ENCODE data around the gene FER.

DNA sequence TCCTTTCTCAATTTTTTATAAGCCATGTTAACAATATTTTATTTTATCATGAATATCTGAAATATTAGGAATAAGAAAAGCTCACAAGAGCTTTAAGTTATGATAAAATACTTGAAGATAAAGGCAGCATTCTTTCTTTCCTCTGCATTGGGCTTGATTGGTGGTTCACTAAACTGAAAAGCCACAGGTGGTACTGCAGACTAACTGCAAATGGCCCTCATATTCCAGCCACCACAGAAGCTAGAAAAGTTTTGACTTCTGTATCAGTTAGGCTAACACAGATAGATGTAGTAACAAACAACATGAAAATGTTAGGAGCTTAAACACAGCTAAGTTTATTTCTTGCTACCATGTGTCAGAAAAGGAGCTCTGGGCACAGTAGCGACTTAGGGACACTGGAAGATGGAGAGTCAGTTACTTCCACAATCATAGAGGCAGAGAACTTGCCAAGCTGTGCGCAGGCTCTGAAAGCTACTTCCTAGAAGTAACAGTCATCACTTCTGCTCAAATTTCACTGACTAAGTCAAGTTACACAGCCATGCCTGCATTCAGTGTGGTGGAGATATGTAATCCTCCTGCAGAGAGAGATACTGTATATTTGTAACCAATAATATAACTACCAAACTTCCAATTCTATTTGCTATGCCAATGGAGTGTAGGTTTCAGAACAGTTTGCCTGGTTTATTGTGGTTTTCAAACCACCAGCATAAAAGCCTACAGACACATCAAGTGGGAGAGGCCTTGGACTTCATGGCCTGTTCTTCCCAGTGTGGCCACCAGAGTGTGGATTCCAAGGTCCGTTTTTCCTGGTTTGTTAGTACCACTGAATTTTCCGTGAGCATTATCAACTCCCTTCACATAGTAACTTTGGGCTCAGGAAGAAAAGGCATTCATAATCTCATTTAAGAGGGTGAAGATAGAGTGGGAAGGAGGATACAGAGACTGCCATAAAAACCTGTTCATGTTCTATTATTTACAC, 393.8 kb downstream of the FER start:
- TF ChIP-seq, protein P1, sequence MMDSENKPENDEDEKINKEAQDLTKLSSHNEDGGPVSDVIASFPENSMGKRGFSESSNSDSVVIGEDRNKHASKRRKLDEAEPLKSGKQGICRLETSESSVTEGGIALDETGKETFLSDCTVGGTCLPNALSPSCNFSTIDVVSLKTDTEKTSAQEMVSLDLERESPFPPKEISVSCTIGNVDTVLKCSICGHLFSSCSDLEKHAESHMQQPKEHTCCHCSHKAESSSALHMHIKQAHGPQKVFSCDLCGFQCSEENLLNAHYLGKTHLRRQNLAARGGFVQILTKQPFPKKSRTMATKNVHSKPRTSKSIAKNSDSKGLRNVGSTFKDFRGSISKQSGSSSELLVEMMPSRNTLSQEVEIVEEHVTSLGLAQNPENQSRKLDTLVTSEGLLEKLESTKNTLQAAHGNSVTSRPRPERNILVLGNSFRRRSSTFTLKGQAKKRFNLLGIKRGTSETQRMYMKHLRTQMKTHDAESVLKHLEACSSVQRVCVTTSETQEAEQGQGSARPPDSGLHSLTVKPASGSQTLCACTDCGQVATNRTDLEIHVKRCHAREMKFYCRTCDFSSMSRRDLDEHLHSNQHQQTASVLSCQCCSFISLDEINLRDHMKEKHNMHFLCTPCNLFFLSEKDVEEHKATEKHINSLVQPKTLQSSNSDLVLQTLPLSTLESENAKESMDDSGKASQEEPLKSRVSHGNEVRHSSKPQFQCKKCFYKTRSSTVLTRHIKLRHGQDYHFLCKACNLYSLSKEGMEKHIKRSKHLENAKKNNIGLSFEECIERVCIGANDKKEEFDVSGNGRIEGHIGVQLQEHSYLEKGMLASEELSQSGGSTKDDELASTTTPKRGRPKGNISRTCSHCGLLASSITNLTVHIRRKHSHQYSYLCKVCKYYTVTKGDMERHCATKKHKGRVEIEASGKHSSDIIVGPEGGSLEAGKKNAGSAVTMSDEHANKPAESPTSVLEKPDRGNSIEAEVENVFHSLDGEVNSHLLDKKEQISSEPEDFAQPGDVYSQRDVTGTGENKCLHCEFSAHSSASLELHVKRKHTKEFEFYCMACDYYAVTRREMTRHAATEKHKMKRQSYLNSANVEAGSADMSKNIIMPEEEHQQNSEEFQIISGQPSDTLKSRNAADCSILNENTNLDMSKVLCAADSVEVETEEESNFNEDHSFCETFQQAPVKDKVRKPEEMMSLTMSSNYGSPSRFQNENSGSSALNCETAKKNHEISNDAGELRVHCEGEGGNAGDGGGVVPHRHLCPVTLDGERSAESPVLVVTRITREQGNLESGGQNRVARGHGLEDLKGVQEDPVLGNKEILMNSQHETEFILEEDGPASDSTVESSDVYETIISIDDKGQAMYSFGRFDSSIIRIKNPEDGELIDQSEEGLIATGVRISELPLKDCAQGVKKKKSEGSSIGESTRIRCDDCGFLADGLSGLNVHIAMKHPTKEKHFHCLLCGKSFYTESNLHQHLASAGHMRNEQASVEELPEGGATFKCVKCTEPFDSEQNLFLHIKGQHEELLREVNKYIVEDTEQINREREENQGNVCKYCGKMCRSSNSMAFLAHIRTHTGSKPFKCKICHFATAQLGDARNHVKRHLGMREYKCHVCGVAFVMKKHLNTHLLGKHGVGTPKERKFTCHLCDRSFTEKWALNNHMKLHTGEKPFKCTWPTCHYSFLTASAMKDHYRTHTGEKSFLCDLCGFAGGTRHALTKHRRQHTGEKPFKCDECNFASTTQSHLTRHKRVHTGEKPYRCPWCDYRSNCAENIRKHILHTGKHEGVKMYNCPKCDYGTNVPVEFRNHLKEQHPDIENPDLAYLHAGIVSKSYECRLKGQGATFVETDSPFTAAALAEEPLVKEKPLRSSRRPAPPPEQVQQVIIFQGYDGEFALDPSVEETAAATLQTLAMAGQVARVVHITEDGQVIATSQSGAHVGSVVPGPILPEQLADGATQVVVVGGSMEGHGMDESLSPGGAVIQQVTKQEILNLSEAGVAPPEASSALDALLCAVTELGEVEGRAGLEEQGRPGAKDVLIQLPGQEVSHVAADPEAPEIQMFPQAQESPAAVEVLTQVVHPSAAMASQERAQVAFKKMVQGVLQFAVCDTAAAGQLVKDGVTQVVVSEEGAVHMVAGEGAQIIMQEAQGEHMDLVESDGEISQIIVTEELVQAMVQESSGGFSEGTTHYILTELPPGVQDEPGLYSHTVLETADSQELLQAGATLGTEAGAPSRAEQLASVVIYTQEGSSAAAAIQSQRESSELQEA (CRISPR knock-in tag; IDR thresholded peaks at IDR 0.05; ENCODE audit: not compliant biosample characterization): no peak
- TF ChIP-seq NCOR1 (IDR thresholded peaks at IDR 0.05; ENCODE audit: borderline replicate concordance, low read length) (no peak), MAZ (IDR thresholded peaks at IDR 0.05; ENCODE audit: borderline replicate concordance, low read depth, low read length) (no peak), MAZ (CRISPR knock-in tag; IDR thresholded peaks at IDR 0.05; ENCODE audit: low read depth) (no peak), YY1 (IDR thresholded peaks at IDR 0.05; ENCODE audit: insufficient read depth, insufficient replicate concordance, low read depth, low read length) (no peak), ZNF296 (CRISPR knock-in tag; conservative IDR thresholded peaks at IDR 0.05) (no peak), POLR2A (IDR thresholded peaks at IDR 0.05; ENCODE audit: insufficient read depth in 1 of 2, low read depth in 2 of 2, low read length in 2 of 2) (no peak), HMG20A (CRISPR knock-in tag; IDR thresholded peaks at IDR 0.05; ENCODE audit: borderline replicate concordance) (no peak), NFYB (CRISPR knock-in tag; IDR thresholded peaks at IDR 0.05) (no peak)
- TF ChIP-seq, protein P2, sequence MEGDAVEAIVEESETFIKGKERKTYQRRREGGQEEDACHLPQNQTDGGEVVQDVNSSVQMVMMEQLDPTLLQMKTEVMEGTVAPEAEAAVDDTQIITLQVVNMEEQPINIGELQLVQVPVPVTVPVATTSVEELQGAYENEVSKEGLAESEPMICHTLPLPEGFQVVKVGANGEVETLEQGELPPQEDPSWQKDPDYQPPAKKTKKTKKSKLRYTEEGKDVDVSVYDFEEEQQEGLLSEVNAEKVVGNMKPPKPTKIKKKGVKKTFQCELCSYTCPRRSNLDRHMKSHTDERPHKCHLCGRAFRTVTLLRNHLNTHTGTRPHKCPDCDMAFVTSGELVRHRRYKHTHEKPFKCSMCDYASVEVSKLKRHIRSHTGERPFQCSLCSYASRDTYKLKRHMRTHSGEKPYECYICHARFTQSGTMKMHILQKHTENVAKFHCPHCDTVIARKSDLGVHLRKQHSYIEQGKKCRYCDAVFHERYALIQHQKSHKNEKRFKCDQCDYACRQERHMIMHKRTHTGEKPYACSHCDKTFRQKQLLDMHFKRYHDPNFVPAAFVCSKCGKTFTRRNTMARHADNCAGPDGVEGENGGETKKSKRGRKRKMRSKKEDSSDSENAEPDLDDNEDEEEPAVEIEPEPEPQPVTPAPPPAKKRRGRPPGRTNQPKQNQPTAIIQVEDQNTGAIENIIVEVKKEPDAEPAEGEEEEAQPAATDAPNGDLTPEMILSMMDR (CRISPR knock-in tag; IDR thresholded peaks at IDR 0.05): 0 out of 2 replicates have a peak, but pooled peaks have one; percentile 10
- TF ChIP-seq, protein P3, sequence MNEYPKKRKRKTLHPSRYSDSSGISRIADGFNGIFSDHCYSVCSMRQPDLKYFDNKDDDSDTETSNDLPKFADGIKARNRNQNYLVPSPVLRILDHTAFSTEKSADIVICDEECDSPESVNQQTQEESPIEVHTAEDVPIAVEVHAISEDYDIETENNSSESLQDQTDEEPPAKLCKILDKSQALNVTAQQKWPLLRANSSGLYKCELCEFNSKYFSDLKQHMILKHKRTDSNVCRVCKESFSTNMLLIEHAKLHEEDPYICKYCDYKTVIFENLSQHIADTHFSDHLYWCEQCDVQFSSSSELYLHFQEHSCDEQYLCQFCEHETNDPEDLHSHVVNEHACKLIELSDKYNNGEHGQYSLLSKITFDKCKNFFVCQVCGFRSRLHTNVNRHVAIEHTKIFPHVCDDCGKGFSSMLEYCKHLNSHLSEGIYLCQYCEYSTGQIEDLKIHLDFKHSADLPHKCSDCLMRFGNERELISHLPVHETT (CRISPR knock-in tag; conservative IDR thresholded peaks at IDR 0.05): no peak
- TF ChIP-seq, protein P4, sequence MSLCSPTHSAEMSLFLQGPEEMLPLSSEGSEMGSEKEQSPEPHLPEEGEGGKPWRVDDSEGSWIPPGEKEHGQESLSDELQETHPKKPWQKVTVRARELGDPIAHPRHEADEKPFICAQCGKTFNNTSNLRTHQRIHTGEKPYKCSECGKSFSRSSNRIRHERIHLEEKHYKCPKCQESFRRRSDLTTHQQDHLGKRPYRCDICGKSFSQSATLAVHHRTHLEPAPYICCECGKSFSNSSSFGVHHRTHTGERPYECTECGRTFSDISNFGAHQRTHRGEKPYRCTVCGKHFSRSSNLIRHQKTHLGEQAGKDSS (CRISPR knock-in tag; IDR thresholded peaks at IDR 0.05; ENCODE audit: borderline replicate concordance, low read depth): no peak
- TF ChIP-seq, protein P5, sequence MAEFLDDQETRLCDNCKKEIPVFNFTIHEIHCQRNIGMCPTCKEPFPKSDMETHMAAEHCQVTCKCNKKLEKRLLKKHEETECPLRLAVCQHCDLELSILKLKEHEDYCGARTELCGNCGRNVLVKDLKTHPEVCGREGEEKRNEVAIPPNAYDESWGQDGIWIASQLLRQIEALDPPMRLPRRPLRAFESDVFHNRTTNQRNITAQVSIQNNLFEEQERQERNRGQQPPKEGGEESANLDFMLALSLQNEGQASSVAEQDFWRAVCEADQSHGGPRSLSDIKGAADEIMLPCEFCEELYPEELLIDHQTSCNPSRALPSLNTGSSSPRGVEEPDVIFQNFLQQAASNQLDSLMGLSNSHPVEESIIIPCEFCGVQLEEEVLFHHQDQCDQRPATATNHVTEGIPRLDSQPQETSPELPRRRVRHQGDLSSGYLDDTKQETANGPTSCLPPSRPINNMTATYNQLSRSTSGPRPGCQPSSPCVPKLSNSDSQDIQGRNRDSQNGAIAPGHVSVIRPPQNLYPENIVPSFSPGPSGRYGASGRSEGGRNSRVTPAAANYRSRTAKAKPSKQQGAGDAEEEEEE (CRISPR knock-in tag; IDR thresholded peaks at IDR 0.05; ENCODE audit: borderline replicate concordance): no peak

All from HepG2 (cell line).